ENCODE results near the gene MCF2L2. TPM values are rescaled to one million over a fixed set of nuclear protein-coding genes. Genes with fewer than 3 reads are reported as not detected.

Gene MCF2L2
- total and polyA plus RNA-seq, 9 of the 15 experiments (the other 6 are each of a cell fraction or from before 2014, with no cell fraction given), result 0.56 to 4.2 (median 3.0) TPM

GRCh38 chr3:183291497-183292031 lies 136.9 kb downstream of the MCF2L2 start:
- Histone ChIP-seq H3K36me3 (ENCODE audit: control insufficient read depth, insufficient read depth, low read length) (peaks cover 18% of the 10 kb centered on the region; the same call in 2 of the 3 replicates), H2AFZ (ENCODE audit: low read depth, low read length) (no peak overlapping the region), H3K4me2 (ENCODE audit: insufficient read depth, low read length) (no peak overlapping the region), H3K4me3 (no peak overlapping the region), H3K27me3 (ENCODE audit: control insufficient read depth in 2 of 2, insufficient read depth in 2 of 2, low read length in 2 of 2) (no peaks in the 10 kb centered on the region), H3K9me1 (ENCODE audit: control insufficient read depth, insufficient read depth, low read length) (no peaks in the 10 kb centered on the region), H3K27ac (ENCODE audit: extremely low read depth, low read depth, low read length) (no peak overlapping the region), H3K9ac (ENCODE audit: insufficient read depth in 1 of 2, low read depth in 2 of 2, low read length in 2 of 2) (no peak overlapping the region), H3K79me2 (ENCODE audit: control insufficient read depth, insufficient read depth, low read length) (peaks cover 1% of the 10 kb centered on the region; the same call in 1 of the 3 replicates), H4K20me1 (replicated peaks; ENCODE audit: control insufficient read depth, insufficient read depth, low read length) (no peaks in the 10 kb centered on the region), H3K4me1 (replicated peaks in 1 of 2; ENCODE audit: control insufficient read depth in 2 of 2, insufficient read depth in 2 of 2, low read length in 2 of 2) (peaks cover 0 to 18% of the 10 kb centered on the region in 2 experiments; a peak in 3 of 5 replicates), H3K9me3 (replicated peaks; ENCODE audit: control insufficient read depth, insufficient read depth, low read depth, low read length) (no peaks in the 10 kb centered on the region)
- in situ Hi-C loops (cut with MboI), result no loop called here
- ChIA-PET POLR2A (interaction anchor here (0.6 to 1.3 kb wide), 3 partner anchors 11 to 23 kb away, joined by 3 read pairs; no protein-coding TSS in a partner anchor), CTCF (ENCODE audit: low intra/inter-chr PET ratio) (no interaction called here)
- no peak for FAIRE-seq
- intact Hi-C loops (cut with micrococcal nuclease), result no loop called here
- 53% methylated on average over 4 of the region's 4 CpGs for WGBS (ENCODE audit: insufficient coverage, low coverage, missing lambda C conversion rate)
- DNase-seq (ENCODE audit: extremely low read depth in 1 of 4, low spot score in 3 of 4), result no peak
- no TSS peak for BruUV-seq (replicated peaks)
- no peak for TF ChIP-seq SMARCE1 (IDR thresholded peaks at IDR 0.05)
- TF ChIP-seq ZBTB8A (IDR thresholded peaks at IDR 0.05; ENCODE audit: partially characterized antibody), result no peak
- TF ChIP-seq SAP30 (IDR thresholded peaks at IDR 0.05; ENCODE audit: borderline replicate concordance, insufficient read depth, low read depth, low read length, poor library complexity, severe bottlenecking), result no peak
- no peak for TF ChIP-seq GABPA (tag; conservative IDR thresholded peaks at IDR 0.05; ENCODE audit: low read depth)
- TF ChIP-seq DEAF1 (CRISPR knock-in tag; IDR thresholded peaks at IDR 0.05), result no peak
- TF ChIP-seq NFE2L1 (tag; IDR thresholded peaks at IDR 0.05; ENCODE audit: borderline replicate concordance, low read depth), result no peak
- no peak for TF ChIP-seq ZNF609 (CRISPR knock-in tag; IDR thresholded peaks at IDR 0.05; ENCODE audit: borderline replicate concordance)
- TF ChIP-seq TCF3 (CRISPR knock-in tag; IDR thresholded peaks at IDR 0.05), result no peak
- no peak for TF ChIP-seq MEIS2 (IDR thresholded peaks at IDR 0.05; ENCODE audit: partially characterized antibody)
- TF ChIP-seq ETS1 (conservative IDR thresholded peaks at IDR 0.05; ENCODE audit: control insufficient read depth, low read depth, low read length), result no peak
- TF ChIP-seq CHD1 (IDR thresholded peaks at IDR 0.05; ENCODE audit: low read length), result no peak
- no peak for TF ChIP-seq POLR2A (conservative IDR thresholded peaks at IDR 0.05)
- ATAC-seq, result no peak
